GM18511 (cell line): ENCODE results near the gene PHLDA1.

Experiments used
- ATAC-seq: cut with Tn5 transposase; IDR thresholded peaks from one replicate; pipeline ENCODE4 v1.9.1; 2021; ENCODE audit warnings: mild to moderate bottlenecking, moderate library complexity; ENCODE audit not compliant: unreplicated experiment

The PHLDA1 gene

DNA sequence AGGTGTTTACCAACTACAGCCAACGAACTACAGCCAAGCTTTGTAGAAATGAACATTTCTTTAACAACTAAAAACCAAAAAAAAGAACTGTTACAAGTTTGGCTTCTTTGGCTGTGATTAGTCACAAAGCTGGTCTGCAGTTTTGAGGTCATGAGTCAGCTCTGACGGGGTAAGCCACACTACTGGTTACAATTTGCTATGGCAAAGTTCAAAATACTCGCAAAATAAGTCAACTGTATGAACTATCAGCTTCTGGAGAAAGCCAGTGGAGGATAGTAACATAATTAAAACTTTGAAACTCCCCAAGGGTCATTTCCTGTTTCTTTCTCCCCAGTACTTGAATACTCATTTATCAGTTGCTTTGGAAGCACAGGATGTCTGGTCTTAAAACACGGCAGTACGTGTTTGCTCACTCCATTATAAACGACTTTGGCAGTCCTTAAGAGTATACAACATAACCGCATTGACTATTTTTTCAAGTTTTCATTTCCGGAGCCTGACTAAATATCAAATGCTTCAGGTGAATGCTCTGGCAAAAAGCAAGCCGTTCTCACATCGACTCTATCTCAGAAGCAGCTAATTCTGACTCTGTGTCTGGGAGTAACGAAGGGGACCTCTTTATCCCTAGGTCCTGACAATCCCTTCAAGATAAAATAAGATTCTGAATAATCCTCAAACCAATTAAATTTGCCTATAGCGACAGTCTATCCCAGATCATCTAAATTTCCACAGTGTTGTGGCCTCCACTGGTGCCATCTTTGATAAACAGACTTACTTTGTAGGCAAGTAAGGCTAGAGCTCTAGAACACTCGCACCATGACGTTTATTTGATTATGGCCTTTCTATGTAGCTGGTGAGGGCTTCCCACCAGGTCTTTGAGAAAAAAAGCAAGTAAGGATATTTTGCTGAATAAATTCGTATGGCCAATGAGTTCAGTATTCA lies 10.6 kb downstream of the PHLDA1 start:
- peak; percentile 44 for ATAC-seq

DNA sequence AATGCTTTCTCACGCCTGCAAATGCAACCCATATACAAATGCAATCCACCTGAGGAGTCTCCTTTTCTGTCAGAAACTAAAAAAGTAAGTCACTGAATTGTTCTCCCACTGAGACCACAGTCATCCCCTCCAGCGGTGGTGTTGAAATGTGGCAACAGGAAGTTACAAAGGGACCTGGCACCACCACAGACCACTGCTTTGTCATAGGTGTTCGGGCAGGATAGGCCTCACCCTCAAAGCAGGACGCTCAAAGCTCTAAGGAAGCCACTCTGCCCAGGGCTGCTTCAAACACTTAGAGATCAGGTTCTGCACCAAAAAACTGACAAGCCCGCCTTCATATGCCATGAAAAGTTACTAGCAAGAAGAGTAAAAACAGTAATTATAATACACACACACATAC lies 11.3 kb downstream of the PHLDA1 start:
- peak; percentile 64 for ATAC-seq

DNA sequence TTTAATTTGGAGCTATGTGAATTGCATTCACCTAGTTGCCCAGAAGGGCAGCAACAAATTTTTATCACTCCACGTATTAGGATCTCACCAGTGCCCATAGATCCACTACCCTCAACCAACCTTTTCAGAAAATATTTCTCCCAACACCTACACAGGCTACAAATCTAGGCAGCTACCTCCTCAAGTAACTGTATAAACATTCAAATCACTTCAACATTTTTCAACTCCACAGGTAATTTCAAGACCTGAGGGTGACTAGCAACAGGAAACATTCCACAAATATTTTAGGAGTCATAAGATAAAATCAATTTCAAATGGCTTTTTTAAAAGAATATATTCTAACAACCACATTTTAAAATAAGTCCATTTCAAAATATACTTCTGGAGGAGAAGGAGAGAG lies 12.9 kb downstream of the PHLDA1 start:
- no peak for ATAC-seq

DNA sequence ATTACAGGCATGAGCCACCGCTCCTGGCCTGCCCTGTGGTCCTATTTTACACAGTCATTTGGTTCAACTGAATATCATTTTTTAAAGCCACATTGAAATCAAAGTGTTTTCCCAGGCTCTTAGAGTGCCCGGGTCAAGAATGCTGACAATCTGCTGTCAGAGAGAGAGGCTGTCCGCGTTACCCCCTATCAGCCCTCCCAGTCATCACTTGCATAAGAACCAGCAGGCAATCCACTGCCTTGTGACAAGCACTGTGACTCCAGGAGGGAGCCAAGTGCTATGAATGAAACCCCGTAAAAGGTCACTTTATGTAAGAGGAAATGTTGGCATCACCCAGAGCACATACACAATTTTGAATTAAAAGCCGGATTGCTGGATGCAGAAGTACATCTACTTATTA lies 13.5 kb downstream of the PHLDA1 start:
- no peak for ATAC-seq

- ATAC-seq = no peak
These were observed 17.6 kb downstream of the PHLDA1 start for GRCh38 chr12:76014007-76014406.

GRCh38 chr12:76013603-76014002 lies 18.0 kb downstream of the PHLDA1 start:
- no peak for ATAC-seq

- ATAC-seq = no peak
These were observed 18.9 kb downstream of the PHLDA1 start for GRCh38 chr12:76012644-76013043.

GRCh38 chr12:76010732-76011458 lies 20.7 kb downstream of the PHLDA1 start:
- ATAC-seq = no peak

- no peak for ATAC-seq
These were observed 23.1 kb downstream of the PHLDA1 start for GRCh38 chr12:76008428-76008827.

- ATAC-seq = no peak
These were observed 23.9 kb downstream of the PHLDA1 start for GRCh38 chr12:76007640-76008039.

- no peak for ATAC-seq
These were observed 25.3 kb downstream of the PHLDA1 start for GRCh38 chr12:76006028-76006925.

- ATAC-seq = no peak
These were observed 28.3 kb downstream of the PHLDA1 start for GRCh38 chr12:76003355-76003638.

DNA sequence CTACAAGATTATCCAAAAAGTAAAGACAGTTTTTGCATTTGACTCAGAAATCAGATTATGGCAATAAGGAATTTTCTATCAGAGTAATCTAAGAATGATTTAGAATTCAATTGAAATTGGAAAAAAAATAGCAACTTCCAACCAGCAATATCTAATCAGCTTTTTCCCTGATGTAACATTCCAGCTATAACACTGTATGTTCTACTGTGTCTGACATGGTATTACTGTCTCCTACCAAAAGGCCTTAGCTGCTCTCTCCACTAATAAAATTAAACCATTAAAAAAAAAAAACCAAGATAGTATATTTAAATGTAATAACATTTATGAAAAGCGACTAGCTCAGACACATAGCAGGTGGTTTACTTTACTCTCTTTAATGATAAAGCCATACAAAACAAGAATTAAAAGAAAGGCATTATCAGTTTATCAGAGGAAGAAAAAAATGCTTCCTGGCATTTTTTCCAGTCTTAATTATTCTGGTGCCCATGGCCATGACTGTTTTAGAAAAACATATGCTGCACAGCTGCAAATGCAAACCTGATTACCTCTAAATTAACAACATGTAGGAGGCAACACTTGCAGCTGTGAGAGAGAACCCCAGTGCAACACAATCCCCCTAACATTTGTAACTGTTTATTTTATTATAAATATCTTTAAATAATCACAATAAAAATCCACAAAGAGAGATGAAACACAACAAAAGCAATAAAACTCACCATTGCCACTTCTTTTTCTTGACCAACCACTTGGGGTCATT lies 28.8 kb downstream of the PHLDA1 start:
- no peak for ATAC-seq

DNA sequence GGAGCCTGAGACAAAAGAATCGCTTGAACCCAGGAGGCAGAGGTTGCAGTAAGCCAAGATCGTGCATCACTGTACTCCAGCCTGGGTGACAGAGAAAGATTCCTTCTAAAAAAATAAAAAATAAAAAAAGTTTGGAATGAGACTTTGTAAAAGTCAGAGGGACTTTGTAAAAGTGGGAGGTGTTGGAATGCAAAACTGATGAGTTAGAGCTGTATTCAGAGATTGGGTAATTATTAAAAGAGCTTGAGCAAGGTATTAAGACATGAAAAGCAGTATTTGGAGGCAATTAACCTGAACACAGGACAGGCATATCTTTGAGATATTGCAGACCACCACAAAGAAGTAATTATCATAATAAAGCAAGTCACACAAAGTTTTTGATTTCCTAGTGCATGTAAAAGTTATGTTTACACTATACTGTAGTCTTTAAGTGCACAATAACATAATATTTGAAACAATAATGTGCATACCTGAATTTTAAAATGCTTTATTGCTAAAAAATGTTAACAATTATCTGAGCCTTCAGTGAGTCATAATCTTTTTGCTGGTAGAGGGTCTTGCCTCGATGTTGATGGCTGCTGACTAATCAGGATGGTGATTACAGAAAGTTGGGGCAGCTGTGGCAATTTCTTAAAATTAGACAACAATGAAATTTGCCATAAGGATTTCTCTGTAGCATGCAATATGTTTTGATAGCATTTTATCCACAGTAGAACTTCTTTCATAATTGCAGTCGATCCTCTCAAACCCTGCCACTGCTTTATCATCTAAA lies 33.1 kb downstream of the PHLDA1 start:
- ATAC-seq = no peak

DNA sequence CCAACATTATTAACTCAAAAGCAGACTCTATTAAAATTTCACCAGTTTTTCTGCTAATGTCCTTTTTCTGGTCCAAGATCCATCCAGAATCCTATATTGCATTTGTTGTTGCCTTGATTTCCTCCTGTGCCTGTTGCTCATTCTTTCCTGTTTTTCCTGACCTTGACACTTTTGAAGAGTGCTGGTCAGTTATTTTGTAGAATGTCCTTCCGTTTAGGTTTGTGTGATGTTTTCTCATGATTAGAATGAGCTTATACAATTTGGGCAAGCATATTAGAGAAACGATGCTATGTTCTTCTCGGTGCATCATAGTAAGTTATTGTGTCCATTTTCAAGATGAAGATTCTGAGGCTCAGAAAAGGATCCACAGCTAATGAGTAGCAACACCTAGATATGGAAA lies 33.9 kb downstream of the PHLDA1 start:
- no peak for ATAC-seq

DNA sequence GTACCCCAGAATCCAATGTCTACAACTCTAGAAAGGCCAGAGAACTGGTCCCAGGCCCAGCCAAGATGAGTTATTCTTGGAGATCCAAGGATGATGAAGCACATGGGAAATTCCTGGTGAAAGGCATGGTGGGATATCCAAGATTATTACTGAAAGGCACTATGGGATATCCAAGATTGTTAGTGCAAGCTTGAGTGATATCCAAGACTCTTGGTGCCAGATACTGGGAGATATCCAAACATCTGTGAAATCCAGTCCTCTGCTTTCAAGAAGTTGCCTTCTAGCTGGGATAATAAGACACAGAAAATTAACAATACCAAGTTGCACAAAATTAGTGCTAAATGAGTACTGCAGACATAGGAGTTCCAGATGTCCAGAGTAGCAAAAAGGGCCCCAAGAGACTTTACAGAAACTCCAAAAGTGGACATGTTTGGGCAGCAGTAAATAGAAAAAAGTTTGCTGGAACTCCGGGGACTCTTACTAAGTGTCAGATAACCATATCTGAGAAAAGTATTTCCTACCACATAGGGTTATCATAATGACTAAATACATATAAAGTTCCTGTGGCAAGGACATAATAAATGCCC lies 34.6 kb downstream of the PHLDA1 start:
- ATAC-seq = no peak

GRCh38 chr12:75995691-75996090 lies 35.9 kb downstream of the PHLDA1 start:
- ATAC-seq = no peak

GRCh38 chr12:75994069-75994740 lies 37.4 kb downstream of the PHLDA1 start:
- no peak for ATAC-seq

- no peak for ATAC-seq
These were observed 39.8 kb downstream of the PHLDA1 start for GRCh38 chr12:75991753-75992152.
